Esophagus muscularis mucosa (tissue), 4 donors: ENCODE measurements around the gene FMO2. TPM values are rescaled to one million over a fixed set of nuclear protein-coding genes. Genes with fewer than 3 reads are reported as not detected.

Experiments
- DNase-seq: peaks from one replicate; pipeline ENCODE4 v3.0.0-alpha.2; 2017; ENCODE audit errors: extremely low spot score
- H3K27ac ChIP-seq, 4 donors: fragments of 200-600 bp; sonication (generic); replicated peaks in 1 of 4; 1 replicate in 3 of 4; 2 replicates in 1 of 4; pipeline ENCODE4 v1.5.1; 2016 to 2019; ENCODE audit warnings: mild to moderate bottlenecking in 1 of 4
- H3K27me3 ChIP-seq, 4 donors: fragments of 200-600 bp; sonication (generic); one replicate each; pipeline versions ENCODE4 v1.5.1 to v1.6.0; 2016 to 2019
- H3K36me3 ChIP-seq, 4 donors: fragments of 200-600 bp; sonication (generic); one replicate each; pipeline ENCODE4 v1.5.1; 2016 to 2019
- H3K4me1 ChIP-seq, 4 donors: fragments of 200-600 bp; sonication (generic); one replicate each; pipeline ENCODE4 v1.5.1; 2016 to 2019
- H3K4me3 ChIP-seq, 4 donors: fragments of 200-600 bp; sonication (generic); 1 replicate in 2 of 4; 2 replicates in 2 of 4; pipeline ENCODE4 v1.5.1; 2016 to 2019; ENCODE audit warnings: mild to moderate bottlenecking in 4 of 4, moderate library complexity in 1 of 4
- H3K9me3 ChIP-seq, 4 donors: fragments of 200-600 bp; sonication (generic); 1 replicate in 3 of 4; 2 replicates in 1 of 4; pipeline ENCODE4 v1.5.1; 2016 to 2019
- CTCF ChIP-seq, 3 experiments: fragments of 200-600 bp in 2 of 3; fragments of 450-650 bp in 1 of 3; sonication (generic) in 2 of 3; IDR thresholded peaks; one replicate each; pipeline ENCODE4 v1.5.1; 2017 to 2019; ENCODE audit warnings: antibody characterized with exemption in 3 of 3, mild to moderate bottlenecking in 2 of 3, moderate library complexity in 1 of 3
- EP300 ChIP-seq: sonication (generic); formaldehyde crosslinking; IDR thresholded peaks from one replicate; pipeline ENCODE4 v1.6.1; 2017; ENCODE audit warnings: antibody characterized with exemption
- POLR2A ChIP-seq: fragments of 450-650 bp; IDR thresholded peaks from one replicate; pipeline ENCODE4 v1.6.1; 2017; ENCODE audit warnings: antibody characterized with exemption, moderate library complexity, mild to moderate bottlenecking, low read depth
- POLR2AphosphoS5 ChIP-seq, 2 donors: sonication (generic); formaldehyde crosslinking; IDR thresholded peaks; one replicate each; pipeline ENCODE4 v1.6.1; 2017; ENCODE audit warnings: antibody characterized with exemption in 2 of 2
- WGBS: methylation state at CpG from one replicate; pipeline ENCODE4 v1.1.5; 2018; 5-methylcytosine and 5-hydroxymethylcytosine counted together
- intact Hi-C: fragments of 100-400 bp; cut with DNase I; formaldehyde crosslinking; loops from one replicate; pipeline ENCODE4 v1.15.1; 2023
- total RNA-seq, 4 donors: library from RNA; depleted of rRNA; stranded (reverse); fragments of >200 nt; gene quantifications; one replicate each; pipeline versions ENCODE4 v1.1.0 to v1.2.1, GENCODE V29; 2016

The FMO2 gene
- 10 to 100 TPM; 41.1 to 69.4 (median 56.2) TPM for total RNA-seq

DNA sequence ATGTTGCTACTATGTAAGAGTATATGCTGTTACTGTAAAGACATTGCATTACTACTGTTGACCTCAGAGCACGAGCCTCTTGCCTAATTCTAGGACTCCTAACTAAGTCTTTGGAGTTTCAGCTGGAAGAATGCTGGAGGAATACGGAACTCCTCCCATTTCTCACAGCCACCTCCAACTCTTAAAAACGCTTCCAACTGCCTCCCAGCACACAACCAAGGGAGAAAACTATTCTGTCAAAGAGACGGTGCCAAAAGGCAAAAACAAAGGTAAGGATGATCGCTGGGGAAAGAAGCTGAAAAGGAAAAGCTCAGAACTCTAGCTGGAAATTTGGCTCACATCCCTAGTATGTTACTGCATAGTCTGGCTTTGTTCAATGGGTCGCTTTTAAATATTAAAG lies at the start of gene FMO2:
FMO2 (plus strand) TSS at position 210 of the 400 bp plus-strand sequence. CDS start 414 bp downstream, outside the sequence.
- intact Hi-C loops, result loop anchor here (5.0 kb wide), 1 partner anchor 103 kb away; no protein-coding TSS in a partner anchor
- H3K27ac ChIP-seq, result peak within 1 kb of the TSS; percentile 58 to 74 (median 70)
- no peak for DNase-seq

DNA sequence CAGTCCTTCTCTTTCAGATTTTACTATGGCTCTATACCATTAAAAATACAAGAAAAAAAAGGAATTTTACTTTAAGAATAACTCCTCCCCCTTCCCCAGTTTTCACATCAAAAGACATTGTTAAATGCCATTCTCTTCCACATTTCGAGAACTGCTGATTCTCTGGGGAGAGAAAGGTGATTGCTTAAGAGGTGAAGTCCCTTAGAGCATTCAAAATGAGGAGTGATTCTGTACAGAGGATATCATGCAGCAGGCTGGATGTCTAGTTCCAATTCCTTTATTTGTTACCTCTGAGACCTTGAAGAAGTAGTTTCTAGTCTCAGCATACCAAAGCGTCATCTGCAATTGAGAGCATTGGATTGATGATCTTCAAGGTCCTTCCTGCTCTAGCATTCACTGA lies 47.5 kb upstream of the FMO2 start:
- no peak for DNase-seq
- intact Hi-C loops, result no loop called here
- Histone ChIP-seq H3K36me3 (no peaks in the 10 kb centered on the region), H3K9me3 (no peaks in the 10 kb centered on the region), H3K4me3 (no peak overlapping the region), H3K4me1 (peaks cover 27 to 50% (median 39%) of the 10 kb centered on the region in 4 donors), H3K27ac (no peak overlapping the region), H3K27me3 (no peaks in the 10 kb centered on the region)
- WGBS, result 66% methylated on average over 2 of the region's 2 CpGs
- no peak for TF ChIP-seq POLR2AphosphoS5 (IDR thresholded peaks at IDR 0.05)
- TF ChIP-seq EP300, result no peak
- no peak for TF ChIP-seq POLR2A
- no peak for TF ChIP-seq CTCF (IDR thresholded peaks at IDR 0.05)

More for the DNA sequence above, at the start of gene FMO2:
- no peaks in the 10 kb centered on the region for H3K9me3 ChIP-seq
- peak within 1 kb of the TSS; percentile 43 to 56 (median 49) for H3K4me3 ChIP-seq
- WGBS, result 24% methylated on average over 6 of the region's 6 CpGs
- H3K36me3 ChIP-seq, result no peaks in the 10 kb centered on the region
- no peaks in the 10 kb centered on the region for H3K27me3 ChIP-seq
- TF ChIP-seq POLR2AphosphoS5 (IDR thresholded peaks at IDR 0.05) (peak; percentile 31 to 78), POLR2A (no peak)
- H3K4me1 ChIP-seq, result peaks cover 4 to 43% (median 24%) of the 10 kb centered on the region in 4 donors

- 75% methylated on average over 2 of the region's 2 CpGs for WGBS
- Histone ChIP-seq H3K4me3 (no peak overlapping the region), H3K4me1 (peaks cover 35 to 64% (median 51%) of the 10 kb centered on the region in 4 donors), H3K27me3 (no peaks in the 10 kb centered on the region), H3K36me3 (no peaks in the 10 kb centered on the region), H3K9me3 (no peaks in the 10 kb centered on the region), H3K27ac (peak overlapping the region in 3 of 4 donors; percentile 5 to 86 (median 28))
- TF ChIP-seq POLR2A (no peak), CTCF (IDR thresholded peaks at IDR 0.05) (no peak), EP300 (no peak), POLR2AphosphoS5 (IDR thresholded peaks at IDR 0.05) (no peak)
- no peak for DNase-seq
- intact Hi-C loops, result no loop called here
Observed at GRCh38 chr1:171138980-171139379, 46.1 kb upstream of the FMO2 start.

- intact Hi-C loops, result no loop called here
Observed at GRCh38 chr1:171139890-171140289, 45.2 kb upstream of the FMO2 start.

GRCh38 chr1:171140401-171140800 lies 44.7 kb upstream of the FMO2 start:
- 71% methylated on average over 5 of the region's 5 CpGs for WGBS
- intact Hi-C loops, result no loop called here
- Histone ChIP-seq H3K36me3 (no peaks in the 10 kb centered on the region), H3K4me1 (peaks cover 35 to 64% (median 51%) of the 10 kb centered on the region in 4 donors), H3K27me3 (no peaks in the 10 kb centered on the region), H3K9me3 (no peaks in the 10 kb centered on the region), H3K27ac (peak overlapping the region; percentile 77 to 86 (median 82)), H3K4me3 (no peak overlapping the region)
- TF ChIP-seq POLR2AphosphoS5 (IDR thresholded peaks at IDR 0.05) (peak; percentile 12), EP300 (no peak)
- no peak for DNase-seq

More at GRCh38 chr1:171139890-171140289, 45.2 kb upstream of the FMO2 start:
- no peaks in the 10 kb centered on the region for H3K27me3 ChIP-seq
- H3K4me3 ChIP-seq, result no peak overlapping the region
- H3K27ac ChIP-seq, result peak overlapping the region; percentile 77 to 86 (median 82)
- WGBS, result 89% methylated on average over 4 of the region's 4 CpGs
- no peaks in the 10 kb centered on the region for H3K9me3 ChIP-seq
- no peaks in the 10 kb centered on the region for H3K36me3 ChIP-seq
- TF ChIP-seq EP300 (no peak), POLR2AphosphoS5 (IDR thresholded peaks at IDR 0.05) (no peak), CTCF (IDR thresholded peaks at IDR 0.05) (no peak), POLR2A (no peak)
- no peak for DNase-seq
- H3K4me1 ChIP-seq, result peaks cover 35 to 64% (median 51%) of the 10 kb centered on the region in 4 donors
